ENCODE results near the gene SGSM2. TPM values are rescaled to one million over a fixed set of nuclear protein-coding genes. Genes with fewer than 3 reads are reported as not detected.

Gene SGSM2
- total and polyA plus RNA-seq, 2 of the 13 experiments (the other 11 are each of a cell fraction or from before 2014, with no cell fraction given): 30.4 to 51.3 TPM

DNA sequence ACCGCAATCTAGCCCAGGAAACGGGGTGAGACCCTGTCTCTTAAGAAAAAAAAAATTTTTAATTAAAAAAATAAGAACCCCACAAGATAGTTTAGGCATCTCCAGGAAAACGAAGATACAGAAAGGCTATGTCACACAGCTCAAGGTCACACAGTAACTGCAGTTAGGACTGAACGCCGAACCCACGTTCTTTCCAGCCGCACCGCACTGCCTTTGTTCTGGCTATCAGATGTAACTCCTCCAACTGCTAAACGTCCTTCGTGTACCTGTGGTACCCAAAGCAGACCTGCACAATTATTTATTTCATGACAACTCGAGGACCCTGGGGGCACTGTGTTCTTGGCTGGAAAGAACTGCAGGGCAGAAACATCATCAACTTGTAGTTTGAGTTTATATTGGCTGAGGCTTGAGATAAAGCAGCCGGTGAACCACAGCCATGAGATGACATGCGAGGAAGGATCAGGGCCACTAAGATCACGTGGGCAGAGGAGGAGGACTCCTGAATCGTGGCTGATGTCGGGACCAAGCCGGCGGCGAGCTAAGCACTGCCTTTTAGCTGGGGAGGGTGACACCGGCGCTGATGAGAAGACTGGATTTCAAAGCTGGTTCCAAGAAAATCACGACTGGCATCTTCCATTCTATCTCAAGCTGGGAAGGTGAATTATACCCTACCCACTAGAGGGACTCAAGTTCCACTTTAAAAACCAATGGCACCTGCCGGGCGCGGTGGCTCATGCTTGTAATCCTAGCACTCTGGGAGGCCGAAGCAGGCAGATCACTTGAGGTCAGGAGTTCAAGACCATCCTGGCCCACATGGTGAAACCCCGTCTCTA lies 84.2 kb downstream of the SGSM2 start:
- Histone ChIP-seq H3K79me2 (ENCODE audit: insufficient read depth, low read length) (no peaks in the 10 kb centered on the region), H3K9me3 (ENCODE audit: low read length) (no peaks in the 10 kb centered on the region), H3K27ac (ENCODE audit: extremely low read length, insufficient read depth, low read length) (no peak overlapping the region), H3K4me1 (ENCODE audit: insufficient read depth, low read length) (no peaks in the 10 kb centered on the region), H3K4me3 (replicated peaks in 1 of 3; ENCODE audit: insufficient read depth in 1 of 3, low read depth in 2 of 3, low read length in 3 of 3) (no peak overlapping the region), H3K27me3 (ENCODE audit: control insufficient read depth in 1 of 2, insufficient read depth in 2 of 2, low read length in 2 of 2) (no peaks in the 10 kb centered on the region), H3K4me2 (ENCODE audit: low read depth, low read length) (no peak overlapping the region), H3K36me3 (replicated peaks in 1 of 2; ENCODE audit: control insufficient read depth in 1 of 2, insufficient read depth in 2 of 2, low read length in 2 of 2) (peaks cover 9 to 48% of the 10 kb centered on the region in 2 experiments; a peak in 4 of 5 replicates), H2AFZ (ENCODE audit: low read length) (no peak overlapping the region), H3K9ac (ENCODE audit: insufficient read depth, low read depth, low read length) (no peak overlapping the region), H4K20me1 (ENCODE audit: insufficient read depth, low read length) (no peaks in the 10 kb centered on the region; the same call in 1 of the 2 replicates)
- intact Hi-C loops (cut with micrococcal nuclease; ENCODE audit: unreplicated experiment): no loop called here
- ATAC-seq: no peak
- BruUV-seq (replicated peaks): no TSS peak
- CTCF ChIA-PET (ENCODE audit: low intra/inter-chr PET ratio, low total read pairs): no interaction called here
- DNase-seq (ENCODE audit: low spot score): no peak
- POLR2A ChIA-PET: no interaction called here
- no peak for FAIRE-seq
- no peak for TF ChIP-seq SNAPC2 (CRISPR knock-in tag; IDR thresholded peaks at IDR 0.05)
- peak; percentile 31; the same call in 1 of the 2 replicates for TF ChIP-seq STAG1 (CRISPR knock-in tag; IDR thresholded peaks at IDR 0.05)
- in situ Hi-C loops (cut with HindIII; ENCODE audit: extremely low pct_ligation_motif_present, low pct_unique_long_range_greater_than_20kb): no loop called here
- 96% methylated on average over 27 of the region's 27 CpGs for WGBS (ENCODE audit: low lambda C conversion rate)

DNA sequence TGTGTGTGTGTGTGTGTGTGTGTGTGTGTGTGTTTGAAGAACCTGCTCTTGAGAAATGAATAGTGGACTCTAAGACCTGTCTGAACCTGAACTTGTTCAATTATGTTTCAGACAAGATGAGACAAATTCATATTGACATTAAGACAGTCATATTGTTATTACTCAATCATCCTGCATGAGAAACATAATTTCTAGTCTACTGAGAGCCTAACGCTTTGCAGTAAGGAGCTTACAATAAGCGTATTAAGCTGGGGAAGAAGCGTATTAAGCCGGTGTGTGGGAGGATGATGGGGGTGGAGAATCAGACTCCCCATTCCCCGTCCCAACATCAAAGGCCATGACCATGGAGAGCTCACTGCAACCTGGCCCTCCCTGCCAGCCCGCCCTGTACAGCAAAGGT lies 86.0 kb downstream of the SGSM2 start:
- DNase-seq (ENCODE audit: low spot score) (no peak), FAIRE-seq (no peak), ATAC-seq (no peak)
- intact Hi-C loops (cut with micrococcal nuclease; ENCODE audit: unreplicated experiment) (no loop called here), in situ Hi-C loops (cut with HindIII; ENCODE audit: extremely low pct_ligation_motif_present, low pct_unique_long_range_greater_than_20kb) (no loop called here)
- Histone ChIP-seq H4K20me1 (ENCODE audit: insufficient read depth, low read length) (no peaks in the 10 kb centered on the region), H2AFZ (ENCODE audit: low read length) (no peak overlapping the region), H3K4me2 (ENCODE audit: low read depth, low read length) (no peak overlapping the region), H3K4me1 (ENCODE audit: insufficient read depth, low read length) (no peaks in the 10 kb centered on the region), H3K27ac (ENCODE audit: extremely low read length, insufficient read depth, low read length) (no peak overlapping the region), H3K79me2 (ENCODE audit: insufficient read depth, low read length) (no peaks in the 10 kb centered on the region), H3K27me3 (ENCODE audit: control insufficient read depth in 1 of 2, insufficient read depth in 2 of 2, low read length in 2 of 2) (no peaks in the 10 kb centered on the region; a peak in 1 of 5 replicates), H3K9me3 (ENCODE audit: low read length) (no peaks in the 10 kb centered on the region), H3K9ac (ENCODE audit: insufficient read depth, low read depth, low read length) (no peak overlapping the region), H3K36me3 (replicated peaks in 1 of 2; ENCODE audit: control insufficient read depth in 1 of 2, insufficient read depth in 2 of 2, low read length in 2 of 2) (peaks cover 12 to 42% of the 10 kb centered on the region in 2 experiments; a peak in 4 of 5 replicates), H3K4me3 (replicated peaks in 1 of 3; ENCODE audit: insufficient read depth in 1 of 3, low read depth in 2 of 3, low read length in 3 of 3) (no peak overlapping the region)
- CTCF ChIA-PET (ENCODE audit: low intra/inter-chr PET ratio, low total read pairs): no interaction called here
- TF ChIP-seq KAT8 (CRISPR knock-in tag; IDR thresholded peaks at IDR 0.05): no peak
- no peak for TF ChIP-seq POLR2AphosphoS2 (IDR thresholded peaks at IDR 0.05; ENCODE audit: low read depth, low read length)
- no peak for TF ChIP-seq ZBTB20 (CRISPR knock-in tag; IDR thresholded peaks at IDR 0.05; ENCODE audit: borderline replicate concordance, low read depth)
- TF ChIP-seq ZNF772 (CRISPR knock-in tag; IDR thresholded peaks at IDR 0.05): no peak
- WGBS (ENCODE audit: low lambda C conversion rate): 99% methylated on average over 6 of the region's 6 CpGs
- POLR2A ChIA-PET: no interaction called here
- BruUV-seq (replicated peaks): no TSS peak

Data from HepG2 (cell line).